Suprapubic skin (tissue), 4 donors: ENCODE measurements around the gene TBC1D22A.

ENCODE experiments used
- CTCF ChIP-seq, 2 donors: fragments of 200-600 bp in 1 of 2; fragments of 450-650 bp in 1 of 2; sonication (generic) in 1 of 2; IDR thresholded peaks; one replicate each; pipeline ENCODE4 v1.5.1; 2016 to 2019; ENCODE audit warnings: antibody characterized with exemption in 2 of 2, mild to moderate bottlenecking in 1 of 2, moderate library complexity in 1 of 2
- POLR2A ChIP-seq, 2 donors: fragments of 450-650 bp; IDR thresholded peaks; one replicate each; pipeline ENCODE4 v1.6.1; 2017; ENCODE audit warnings: antibody characterized with exemption in 2 of 2, mild to moderate bottlenecking in 2 of 2, moderate library complexity in 2 of 2
- POLR2AphosphoS5 ChIP-seq, 3 donors: sonication (generic); formaldehyde crosslinking; IDR thresholded peaks; one replicate each; pipeline ENCODE4 v1.6.1; 2017; ENCODE audit warnings: antibody characterized with exemption in 3 of 3

DNA sequence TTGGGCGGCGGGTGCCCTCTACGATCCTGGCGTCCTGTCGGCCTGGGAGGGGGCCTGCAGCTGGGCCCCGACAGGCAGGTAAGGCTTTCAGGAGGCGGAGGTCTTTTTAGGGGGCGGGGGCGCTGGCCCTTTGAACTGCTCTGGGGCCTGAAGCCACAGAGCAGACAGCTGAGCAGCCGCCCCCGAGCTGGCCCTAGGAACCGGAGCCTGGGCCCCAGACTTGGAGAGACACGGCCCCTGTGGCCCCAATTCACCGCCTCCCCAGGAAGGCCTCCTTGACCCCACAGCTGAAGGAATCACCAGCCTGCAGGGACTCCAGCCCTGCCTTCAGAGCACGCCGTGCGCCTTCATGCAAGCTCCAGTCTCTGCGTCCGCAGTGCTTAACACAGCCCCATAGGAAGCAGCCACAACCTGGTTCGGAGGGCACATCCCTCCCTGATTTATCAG lies 23.8 kb upstream of the TBC1D22A start:
- TF ChIP-seq POLR2A (IDR thresholded peaks at IDR 0.05) = no peak
- no peak for TF ChIP-seq POLR2AphosphoS5 (IDR thresholded peaks at IDR 0.05)
- no peak for TF ChIP-seq CTCF (IDR thresholded peaks at IDR 0.05)
